Chondrocyte (in vitro differentiated cells): ENCODE results near the gene KIF26B. TPM values are rescaled to one million over a fixed set of nuclear protein-coding genes. Genes with fewer than 3 reads are reported as not detected.

Experiments used
- DNase-seq: peaks from one replicate; pipeline ENCODE4 v3.0.0; 2021; ENCODE audit warnings: mixed read lengths, low spot score
- H3K27ac Mint-ChIP-seq: one replicate; pipeline ENCODE4 v1.8.0; 2021; ENCODE audit warnings: mild to moderate bottlenecking, moderate library complexity, mixed read lengths; ENCODE audit not compliant: unreplicated experiment
- H3K27me3 Mint-ChIP-seq: 2 replicates; pipeline ENCODE4 v1.8.0; 2021; ENCODE audit warnings: low read depth, mixed read lengths
- H3K36me3 Mint-ChIP-seq: 2 replicates; pipeline ENCODE4 v1.8.0; 2021; ENCODE audit warnings: low read depth, mixed read lengths
- H3K4me1 Mint-ChIP-seq: 2 replicates; pipeline ENCODE4 v1.8.0; 2021; ENCODE audit warnings: low read depth, mild to moderate bottlenecking, mixed read lengths
- H3K4me3 Mint-ChIP-seq: one replicate; pipeline ENCODE4 v1.8.0; 2021; ENCODE audit warnings: mild to moderate bottlenecking, moderate library complexity, mixed read lengths; ENCODE audit not compliant: unreplicated experiment
- H3K9me3 Mint-ChIP-seq: 2 replicates; pipeline ENCODE4 v1.8.0; 2021; ENCODE audit warnings: low read depth, mixed read lengths
- CTCF ChIP-seq: fragments of 200-600 bp; sonication (generic); IDR thresholded peaks from 2 replicates; pipeline ENCODE4 v1.5.0; 2021; ENCODE audit warnings: antibody characterized with exemption, mild to moderate bottlenecking, moderate library complexity
- total RNA-seq: library from RNA; stranded (reverse); gene quantifications from 3 replicates; pipeline ENCODE4 v1.2.1, GENCODE V29; 2021

The KIF26B gene
- total RNA-seq, 1 donor from 2014 or later: 47.0 TPM

DNA sequence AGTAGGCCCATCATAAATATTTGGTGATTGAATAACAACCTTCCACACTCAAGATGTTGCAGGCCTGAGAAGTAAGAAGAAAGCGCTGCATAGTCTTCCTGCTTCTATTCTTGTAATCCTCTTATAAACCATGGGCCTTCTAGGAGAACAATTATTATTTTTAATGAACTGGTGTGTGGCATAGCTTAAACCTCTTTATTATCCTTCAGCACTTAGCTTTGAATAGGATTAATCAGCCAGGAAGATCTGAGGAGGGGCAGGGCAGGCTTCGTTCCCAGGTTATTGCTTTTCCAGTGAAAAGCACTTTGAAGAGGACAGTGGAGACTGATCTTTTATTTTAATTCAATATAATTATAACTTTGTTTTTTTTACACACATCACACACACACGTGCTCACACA lies 42.3 kb downstream of the KIF26B start:
- no peak for DNase-seq
- Mint-ChIP-seq H3K27ac (peak overlapping the region; percentile 15), H3K4me3 (no peak overlapping the region), H3K27me3 (no peaks in the 10 kb centered on the region), H3K4me1 (peaks cover 36% of the 10 kb centered on the region), H3K36me3 (peaks cover 7% of the 10 kb centered on the region), H3K9me3 (no peaks in the 10 kb centered on the region)
- no peak for TF ChIP-seq CTCF

DNA sequence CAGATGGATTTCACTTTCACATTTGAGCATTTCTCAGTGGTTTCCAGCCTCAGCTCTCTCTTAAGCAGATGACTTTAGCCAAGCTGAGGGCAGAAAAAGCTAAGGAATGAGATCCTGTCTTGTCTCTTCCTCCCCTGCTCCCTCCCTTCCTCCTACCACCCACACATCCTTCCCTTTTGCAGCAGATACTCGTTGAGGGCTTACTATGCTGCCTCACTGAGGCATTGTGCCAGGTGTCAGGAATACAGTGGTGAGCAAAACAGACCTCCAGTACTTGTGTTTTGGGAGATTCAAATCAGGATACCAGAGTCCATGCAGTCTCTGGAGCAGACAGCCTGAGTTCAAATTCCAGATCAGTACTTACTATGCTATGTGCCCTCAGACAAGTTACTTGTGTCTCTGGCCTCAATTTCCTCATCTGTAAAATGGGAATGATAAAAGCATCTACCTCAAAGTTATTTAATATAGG lies 43.2 kb downstream of the KIF26B start:
- no peak for TF ChIP-seq CTCF
- H3K4me3 Mint-ChIP-seq: no peak overlapping the region
- no peak for DNase-seq
- no peaks in the 10 kb centered on the region for H3K27me3 Mint-ChIP-seq
- peak overlapping the region; percentile 15 for H3K27ac Mint-ChIP-seq
- H3K4me1 Mint-ChIP-seq: peaks cover 34% of the 10 kb centered on the region
- H3K9me3 Mint-ChIP-seq: no peaks in the 10 kb centered on the region
- peaks cover 7% of the 10 kb centered on the region for H3K36me3 Mint-ChIP-seq

DNA sequence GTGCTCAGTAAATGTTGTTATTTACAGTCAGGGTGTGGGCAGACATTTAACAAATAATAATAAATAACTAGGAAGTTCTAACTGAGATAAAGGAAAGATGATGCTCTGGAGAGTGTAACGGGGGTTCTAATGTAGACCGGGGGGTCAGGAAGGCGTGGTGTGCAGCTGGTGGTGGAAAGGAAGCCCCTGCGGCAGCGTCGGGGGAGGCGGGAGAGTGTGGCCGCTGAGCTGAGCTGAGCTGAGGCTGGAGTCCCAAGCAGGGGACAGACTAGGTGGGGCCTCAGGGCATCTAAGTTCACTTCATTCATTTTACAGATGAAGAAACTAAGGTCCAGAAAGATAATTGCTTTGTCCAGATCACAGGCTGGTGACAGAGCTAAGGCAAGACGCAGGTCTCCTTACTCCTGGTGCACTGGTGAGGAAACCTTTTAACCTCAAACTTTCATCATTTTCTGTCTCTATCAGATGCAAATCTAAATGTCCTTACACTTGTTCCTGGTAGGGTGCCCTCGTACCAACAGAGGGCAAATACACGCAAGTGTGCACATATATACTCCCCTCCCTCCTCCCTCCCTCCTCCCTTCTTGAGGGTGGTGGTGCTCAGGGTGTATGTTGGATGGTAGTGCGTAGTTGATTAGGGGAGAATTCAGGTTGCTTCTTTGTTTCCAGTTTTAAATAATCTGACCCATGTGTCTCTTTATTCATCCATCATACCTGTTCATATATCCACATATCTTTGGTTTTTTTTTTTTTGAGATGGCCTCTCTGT lies 44.1 kb downstream of the KIF26B start:
- DNase-seq: no peak
- Mint-ChIP-seq H3K9me3 (no peaks in the 10 kb centered on the region), H3K27ac (no peak overlapping the region)

DNA sequence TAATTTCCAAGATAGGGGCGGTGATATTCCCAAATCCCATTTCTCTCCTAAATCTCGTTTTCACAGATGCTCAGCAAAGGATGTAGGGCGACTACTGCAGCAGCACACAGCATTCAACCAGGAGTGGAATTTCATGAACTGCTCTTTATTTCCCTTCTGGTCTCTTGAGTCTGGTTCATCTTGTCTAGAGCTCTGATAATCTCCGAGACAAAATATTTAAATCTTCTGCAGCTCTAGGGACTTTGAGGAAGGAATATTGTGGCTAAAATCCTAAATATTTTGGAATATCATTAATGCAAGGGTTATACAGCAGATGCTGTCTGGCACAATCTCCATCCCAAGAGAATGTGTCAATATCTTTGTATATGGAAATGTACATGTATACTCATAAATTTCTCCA lies 45.4 kb downstream of the KIF26B start:
- no peak for TF ChIP-seq CTCF
- H3K4me1 Mint-ChIP-seq: peaks cover 34% of the 10 kb centered on the region
- H3K36me3 Mint-ChIP-seq: peaks cover 7% of the 10 kb centered on the region
- no peak overlapping the region for H3K27ac Mint-ChIP-seq
- no peaks in the 10 kb centered on the region for H3K9me3 Mint-ChIP-seq
- no peak overlapping the region for H3K4me3 Mint-ChIP-seq
- H3K27me3 Mint-ChIP-seq: no peaks in the 10 kb centered on the region
- no peak for DNase-seq

More for the DNA sequence above, 44.1 kb downstream of the KIF26B start:
- H3K27me3 Mint-ChIP-seq: no peaks in the 10 kb centered on the region
- peaks cover 34% of the 10 kb centered on the region for H3K4me1 Mint-ChIP-seq
- TF ChIP-seq CTCF: no peak
- H3K36me3 Mint-ChIP-seq: peaks cover 7% of the 10 kb centered on the region
- no peak overlapping the region for H3K4me3 Mint-ChIP-seq

- peaks cover 34% of the 10 kb centered on the region for H3K4me1 Mint-ChIP-seq
- no peak for TF ChIP-seq CTCF
Observed at GRCh38 chr1:245201201-245201600, 46.4 kb downstream of the KIF26B start.

More at GRCh38 chr1:245201201-245201600, 46.4 kb downstream of the KIF26B start:
- H3K4me3 Mint-ChIP-seq: no peak overlapping the region
- DNase-seq: no peak
- H3K27ac Mint-ChIP-seq: peak overlapping the region; percentile 51
- H3K36me3 Mint-ChIP-seq: peaks cover 5% of the 10 kb centered on the region
- H3K27me3 Mint-ChIP-seq: no peaks in the 10 kb centered on the region
- peaks cover under 1% of the 10 kb centered on the region for H3K9me3 Mint-ChIP-seq
